ENCODE results near the gene MVB12A. TPM values are rescaled to one million over a fixed set of nuclear protein-coding genes. Genes with fewer than 3 reads are reported as not detected.
A peak's percentile ranks its signal among the peaks of the same experiment; 100 is the strongest.

Gene MVB12A
- total and polyA plus RNA-seq, 9 of the 15 experiments (the other 6 are each of a cell fraction or from before 2014, with no cell fraction given) = 1.2 to 46.2 (median 22.4) TPM

GRCh38 chr19:17419621-17420474 lies at the start of gene MVB12A (continued):
- TF ChIP-seq PBX2 (CRISPR knock-in tag; IDR thresholded peaks at IDR 0.05; ENCODE audit: low read depth) (no peak), PBX2 (tag; conservative IDR thresholded peaks at IDR 0.05; ENCODE audit: low read depth) (no peak), ZNF41 (CRISPR knock-in tag; conservative IDR thresholded peaks at IDR 0.05) (no peak), CHCHD3 (CRISPR knock-in tag; IDR thresholded peaks at IDR 0.05) (no peak), TSC22D4 (tag; IDR thresholded peaks at IDR 0.05) (no peak), COPS2 (conservative IDR thresholded peaks at IDR 0.05) (no peak), ZNF764 (CRISPR knock-in tag; IDR thresholded peaks at IDR 0.05; ENCODE audit: low read depth) (no peak), EGR1 (conservative IDR thresholded peaks at IDR 0.05) (peak; percentile 97), ZNF280B (CRISPR knock-in tag; IDR thresholded peaks at IDR 0.05) (no peak), RBM34 (IDR thresholded peaks at IDR 0.05; ENCODE audit: borderline replicate concordance, insufficient read depth, low read length) (0 out of 2 replicates have a peak, but pooled peaks have one; percentile 47), ZNF311 (CRISPR knock-in tag; IDR thresholded peaks at IDR 0.05) (no peak), ZNF655 (CRISPR knock-in tag; IDR thresholded peaks at IDR 0.05) (no peak), ZNF639 (CRISPR knock-in tag; conservative IDR thresholded peaks at IDR 0.05 in 1 of 2, IDR thresholded peaks at IDR 0.05 in 1 of 2) (peak in 1 of 2 experiments; percentile 67; a peak in 2 of 4 replicates), POLR2B (IDR thresholded peaks at IDR 0.05; ENCODE audit: low read depth, partially characterized antibody) (no peak), NFE2L1 (tag; IDR thresholded peaks at IDR 0.05; ENCODE audit: borderline replicate concordance, low read depth) (no peak), DDX20 (tag; IDR thresholded peaks at IDR 0.05; ENCODE audit: low read depth) (no peak), TGIF2 (CRISPR knock-in tag; IDR thresholded peaks at IDR 0.05) (no peak), TCF7 (IDR thresholded peaks at IDR 0.05; ENCODE audit: borderline replicate concordance) (no peak), RBM39 (optimal IDR thresholded peaks at IDR 0.05; ENCODE audit: low read depth, low read length) (no peak), IRF2 (CRISPR knock-in tag; IDR thresholded peaks at IDR 0.05) (no peak), ELF1 (tag; IDR thresholded peaks at IDR 0.05) (peak; percentile 97)
